ENCODE data around the gene CSNK1A1.
A peak's percentile ranks its signal among the peaks of the same experiment; 100 is the strongest.
"Not testable (repeated sequence)": the region's sequence is repeated elsewhere in the genome, so short reads cannot be mapped to it uniquely, and the experiment has no call there.

The CSNK1A1 gene

DNA sequence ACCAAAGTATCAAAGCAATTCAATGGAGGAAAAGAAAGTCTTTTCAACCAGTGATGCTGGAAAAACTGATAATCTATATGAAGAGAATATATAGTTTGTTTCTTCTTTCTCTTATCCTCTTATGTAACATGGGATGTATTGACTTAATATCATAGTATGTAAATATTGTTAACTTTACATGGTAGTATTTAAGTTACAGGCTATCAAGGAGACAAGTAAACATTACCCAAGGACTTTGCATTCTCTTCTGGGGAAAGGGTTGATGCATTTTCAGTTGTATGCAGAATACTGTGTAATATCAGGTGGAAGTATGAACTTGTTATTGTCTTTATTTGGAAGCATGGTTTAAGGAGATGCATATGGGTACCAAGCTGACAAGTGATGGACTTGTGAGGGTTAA is 20.9 kb upstream of the CSNK1A1 start:
- no peak for DNase-seq

DNA sequence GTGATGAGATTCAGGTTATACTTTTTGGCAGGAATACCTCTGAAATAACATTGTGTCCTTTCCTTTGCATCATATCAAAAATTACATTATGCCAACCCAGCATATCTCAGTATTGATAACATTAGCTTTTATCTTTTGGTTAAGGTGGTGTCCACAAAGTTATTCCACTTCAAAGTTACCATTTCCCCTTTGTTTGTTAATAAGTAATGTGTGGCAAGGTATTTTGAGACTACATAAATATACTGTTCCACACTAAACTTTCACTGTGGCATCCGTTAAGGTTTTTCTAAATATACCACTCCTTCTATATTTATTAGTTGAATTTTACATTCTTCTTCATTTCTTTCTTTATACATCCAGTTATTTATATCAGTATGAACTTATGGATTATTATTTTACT is 16.0 kb upstream of the CSNK1A1 start:
- no peak for DNase-seq

DNA sequence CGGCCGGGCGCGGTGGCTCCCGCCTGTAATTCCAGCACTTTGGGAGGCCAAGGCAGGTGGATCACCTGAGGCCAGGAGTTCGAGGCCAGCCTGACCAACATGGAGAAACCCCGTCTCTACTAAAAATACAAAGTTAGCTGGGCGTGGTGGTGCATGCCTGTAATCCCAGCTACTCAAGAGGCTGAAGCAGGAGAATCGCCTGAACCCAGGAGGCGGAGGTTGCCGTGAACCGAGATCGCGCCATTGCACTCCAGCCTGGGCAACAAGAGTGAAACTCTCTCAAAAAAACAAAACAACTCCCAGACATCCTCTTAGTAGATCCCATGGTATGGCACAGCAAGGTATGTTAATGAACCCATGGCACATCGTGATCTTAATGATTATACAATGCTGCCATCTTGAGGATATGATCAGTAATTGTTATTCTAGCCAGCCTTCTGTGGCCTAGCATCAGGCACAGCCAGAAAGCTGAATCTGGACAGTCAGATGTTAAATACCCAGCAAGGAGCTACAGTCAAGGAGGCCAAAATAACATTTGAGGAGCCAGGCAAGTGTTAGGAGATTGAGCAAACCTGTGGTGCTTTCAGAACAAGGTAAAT is 13.4 kb upstream of the CSNK1A1 start:
- DNase-seq, result not testable (repeated sequence)

DNA sequence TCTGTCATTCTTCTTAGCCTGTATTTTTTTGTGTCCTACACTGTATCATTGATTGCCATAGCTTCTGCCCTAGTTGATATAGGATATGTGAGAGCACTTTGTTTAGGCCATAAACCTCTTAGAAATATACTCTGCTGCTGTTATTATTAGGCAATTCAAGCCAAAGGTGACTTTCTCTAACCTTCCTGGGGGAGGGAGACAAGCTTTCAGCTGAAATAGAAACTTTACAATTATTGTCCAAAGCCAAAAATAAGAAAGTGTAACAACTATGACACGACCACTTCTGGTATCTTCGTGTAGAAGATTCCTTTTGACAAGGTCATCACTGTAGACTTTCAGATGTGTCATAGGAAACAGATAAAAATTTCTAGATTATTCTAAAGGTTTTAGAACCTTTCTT is 12.2 kb upstream of the CSNK1A1 start:
- DNase-seq, result no peak

DNA sequence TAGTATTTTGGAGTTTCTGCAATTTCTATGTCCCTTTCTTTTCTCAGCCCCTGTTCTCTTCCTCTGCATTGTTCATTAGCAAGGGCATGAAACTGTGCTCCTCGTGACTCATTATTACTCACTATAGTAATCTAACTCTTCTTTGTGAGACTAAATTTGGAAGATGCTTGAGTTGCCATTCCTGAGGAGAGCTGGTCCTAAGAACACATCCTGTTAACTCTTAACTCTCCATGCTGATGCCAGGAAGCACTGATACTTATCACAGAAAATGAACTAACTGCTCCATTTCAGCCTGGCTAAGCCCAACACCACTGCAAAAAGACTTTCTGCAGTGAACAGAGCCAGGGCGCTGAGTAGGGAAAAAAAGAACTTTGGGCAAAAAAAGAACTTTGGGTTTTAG is 10.6 kb upstream of the CSNK1A1 start:
- no peak for DNase-seq

DNA sequence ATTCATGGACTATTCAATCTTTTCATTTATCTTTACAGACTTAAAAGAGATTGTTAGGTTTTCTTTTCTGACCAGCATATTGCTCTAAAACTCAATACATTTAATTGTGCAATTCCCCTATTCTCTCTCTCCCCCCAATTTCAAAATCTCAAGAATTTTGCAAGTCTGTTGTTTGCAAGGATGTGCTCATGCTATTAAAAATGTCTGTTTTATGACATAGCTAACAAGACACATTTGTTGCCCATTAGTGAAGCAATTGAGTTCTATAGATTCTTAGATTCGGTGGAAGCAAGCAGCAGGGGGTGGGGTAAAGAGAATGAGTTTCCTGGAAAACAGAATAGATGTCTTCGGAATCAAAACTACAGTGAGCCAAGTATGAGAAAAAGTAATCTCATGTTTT is 8.5 kb upstream of the CSNK1A1 start:
- no peak for DNase-seq

DNA sequence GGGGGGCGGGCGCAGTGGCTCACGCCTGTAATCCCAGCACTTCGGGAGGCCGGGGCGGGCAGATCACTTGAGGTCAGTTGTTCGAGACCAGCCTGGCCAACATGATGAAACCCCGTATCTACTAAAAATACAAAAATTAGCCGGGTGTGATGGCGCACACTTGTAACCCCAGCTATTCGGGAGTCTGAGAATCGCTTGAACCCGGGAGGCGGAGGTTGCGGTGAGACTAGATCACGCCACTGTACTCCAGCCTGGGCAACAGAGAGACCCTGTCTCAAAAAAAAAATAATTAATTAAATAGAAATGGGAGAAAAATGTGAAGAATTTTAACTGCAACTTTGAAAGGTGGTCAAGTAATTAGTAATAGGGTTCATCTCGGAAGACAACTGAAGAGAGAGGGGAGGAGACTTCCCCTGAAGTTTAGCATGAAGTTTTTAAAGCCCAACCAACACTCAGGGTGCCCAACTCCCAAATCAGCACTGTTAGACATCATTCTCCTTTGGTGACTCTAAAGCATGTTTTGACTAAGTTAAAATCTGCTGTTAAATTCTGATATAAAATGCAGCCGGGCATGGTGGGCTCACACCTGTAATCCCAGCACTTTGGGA is 1.4 kb upstream of the CSNK1A1 start:
- DNase-seq, result no peak

DNA sequence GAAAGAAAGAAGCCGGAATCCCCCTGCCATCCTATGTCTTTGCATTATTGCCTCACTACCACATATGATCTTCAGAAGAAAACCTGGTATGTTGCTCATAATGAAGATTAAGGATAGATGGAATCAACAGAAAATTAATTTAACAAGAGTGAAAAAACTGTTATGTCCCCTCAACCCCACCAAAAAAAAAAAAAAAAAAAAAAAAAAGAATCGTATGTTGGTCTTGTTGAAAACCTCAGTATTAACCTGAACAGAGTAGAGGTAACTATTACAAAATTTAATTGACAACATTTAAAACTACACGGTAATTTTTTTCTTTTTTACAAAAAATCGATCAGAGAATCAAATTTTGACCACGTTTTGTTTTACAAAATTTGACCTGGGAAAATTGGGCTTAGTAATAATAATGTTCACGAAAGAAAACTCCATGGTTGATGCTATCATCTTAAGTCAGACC is 827 bp upstream of the CSNK1A1 start:
- no peak for DNase-seq

DNA sequence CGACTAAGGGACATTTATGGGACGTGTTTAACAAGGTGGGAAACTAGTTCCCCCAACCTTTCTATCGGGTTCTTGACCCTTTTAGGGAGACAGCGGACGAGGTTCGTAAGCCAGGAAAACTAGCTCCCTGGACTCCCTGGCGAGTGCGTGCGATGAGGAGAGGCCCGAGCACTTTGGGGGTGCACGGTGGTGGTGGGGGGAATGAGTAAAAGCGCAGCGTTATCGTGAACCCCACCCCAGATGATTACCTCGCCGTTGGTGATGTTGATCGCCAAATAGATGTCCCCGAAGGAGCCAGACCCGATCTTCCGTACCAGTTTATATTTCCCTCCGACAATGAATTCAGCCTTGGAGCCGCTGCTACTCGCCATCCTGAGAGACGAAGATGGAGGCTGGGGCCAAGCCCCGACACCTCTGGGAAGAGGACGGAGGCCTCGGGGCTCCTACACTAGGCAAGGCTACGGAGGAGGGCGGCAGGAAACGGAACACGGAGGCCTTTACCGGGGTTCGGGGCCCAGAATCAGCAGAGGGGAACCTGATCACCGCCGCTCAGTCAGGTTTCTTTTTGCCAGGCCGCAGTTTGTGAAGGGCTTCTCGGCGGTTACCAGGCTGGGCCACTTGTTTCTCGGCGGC is 529 bp downstream of the CSNK1A1 start:
- no peak for DNase-seq

DNA sequence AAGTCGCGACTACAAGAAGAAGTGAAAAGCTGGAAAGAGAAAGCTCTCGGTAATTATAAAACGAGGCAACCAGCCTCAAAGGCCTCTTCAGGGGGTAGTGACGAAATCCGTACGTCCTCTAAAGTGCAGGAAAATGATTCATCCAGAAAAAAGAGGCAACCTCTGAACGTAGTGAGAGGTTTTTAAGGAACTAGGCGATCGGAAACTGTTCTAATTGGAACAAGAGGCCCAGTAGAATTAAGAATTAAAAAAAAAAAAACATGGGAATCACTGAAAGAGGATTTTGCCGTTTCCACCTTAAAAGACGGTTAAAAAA is 1.0 kb downstream of the CSNK1A1 start:
- DNase-seq, result no peak

DNA sequence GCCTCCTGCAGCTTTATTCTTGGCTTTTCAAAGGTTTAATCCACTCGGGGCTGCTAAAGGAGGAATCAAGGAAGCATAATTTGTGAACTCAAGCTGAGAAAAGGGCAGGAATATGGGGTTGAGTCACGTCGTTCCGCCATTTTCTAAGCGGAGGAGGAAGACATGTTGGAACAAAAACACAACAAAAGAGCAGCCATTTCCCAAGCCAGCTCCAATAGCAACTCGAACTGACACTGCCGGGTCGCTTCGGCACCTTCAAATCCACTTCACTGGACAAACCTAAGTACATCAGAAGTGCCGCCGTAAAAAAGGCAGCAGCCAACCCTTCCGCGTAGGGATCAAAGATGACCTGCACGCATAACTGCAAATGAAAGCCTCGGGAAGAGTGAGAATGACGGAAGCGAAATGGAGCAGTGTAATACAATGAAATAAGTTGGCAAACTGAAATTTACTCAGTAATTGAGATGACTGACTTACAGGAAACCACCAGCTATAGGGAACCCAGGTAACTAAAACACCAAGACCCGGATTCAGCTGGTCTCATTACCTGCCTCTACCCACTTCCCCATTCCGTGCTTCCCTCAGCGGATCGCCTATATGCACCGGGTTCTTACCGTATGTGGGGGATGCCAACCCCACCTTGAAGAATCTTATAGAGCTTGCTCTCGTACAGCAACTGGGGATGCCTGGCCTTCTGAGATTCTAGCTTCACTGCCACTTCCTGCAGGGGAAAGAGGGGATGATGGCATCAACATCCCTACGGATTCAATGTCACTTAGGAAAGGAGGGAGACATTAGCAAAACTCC is 1.6 kb downstream of the CSNK1A1 start:
- peak; percentile 76 for DNase-seq

DNA sequence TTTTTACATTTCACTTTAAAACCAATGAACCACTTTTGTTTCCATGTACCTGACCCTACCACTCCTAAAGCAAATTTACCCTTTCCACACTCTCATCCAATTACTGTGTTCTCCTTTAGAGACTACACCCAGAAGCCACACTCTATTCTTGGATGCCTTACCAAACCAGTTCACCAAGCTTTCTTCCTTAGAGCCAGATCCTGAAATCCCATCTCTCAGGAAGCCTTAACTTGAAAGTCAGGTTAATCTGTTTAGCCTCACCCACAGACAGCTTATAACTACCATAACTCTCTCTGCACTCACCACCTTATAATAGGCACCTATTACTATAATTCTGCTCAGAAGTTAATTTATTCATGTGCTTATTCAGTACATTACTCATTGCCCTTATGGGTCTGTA is 4.3 kb downstream of the CSNK1A1 start:
- no peak for DNase-seq

DNA sequence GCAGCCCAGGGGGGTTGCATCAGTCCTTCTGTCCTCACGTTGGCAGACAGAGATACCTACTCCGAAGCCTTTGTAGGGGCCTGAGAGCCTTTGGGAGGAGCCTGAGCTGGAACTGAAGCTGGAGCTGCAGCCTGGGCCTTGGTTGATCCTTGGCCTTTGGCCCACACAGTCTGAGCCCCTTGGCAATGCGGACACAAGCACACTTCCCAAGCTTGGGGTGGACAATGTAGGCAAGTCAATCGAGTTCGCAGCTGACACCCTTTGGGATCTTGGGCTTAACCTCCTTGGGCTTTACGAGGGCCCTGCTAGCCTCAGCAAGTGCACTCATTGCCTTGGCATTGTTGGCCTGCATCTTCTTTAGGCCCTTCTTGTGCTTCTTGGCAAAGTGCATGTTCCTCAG is 5.9 kb downstream of the CSNK1A1 start:
- no peak for DNase-seq

DNA sequence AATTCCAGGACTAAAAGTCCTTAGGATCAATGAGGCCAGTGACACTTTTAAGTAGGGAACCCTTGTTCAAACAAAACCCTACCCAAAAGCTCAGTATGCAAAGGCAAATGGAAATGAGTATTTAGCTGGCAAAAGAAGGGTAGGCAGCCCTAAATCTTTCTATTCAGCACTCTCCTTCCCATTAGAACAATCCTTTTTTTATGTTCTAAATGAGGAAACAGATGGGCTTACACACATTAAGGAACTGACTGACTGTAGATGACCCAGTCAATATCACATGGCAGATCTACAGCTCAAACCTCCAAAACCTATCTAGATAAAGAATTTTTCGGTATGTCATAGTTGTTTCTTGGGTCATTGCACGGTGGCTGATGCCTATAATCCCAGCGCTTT is 7.2 kb downstream of the CSNK1A1 start:
- DNase-seq, result no peak

DNA sequence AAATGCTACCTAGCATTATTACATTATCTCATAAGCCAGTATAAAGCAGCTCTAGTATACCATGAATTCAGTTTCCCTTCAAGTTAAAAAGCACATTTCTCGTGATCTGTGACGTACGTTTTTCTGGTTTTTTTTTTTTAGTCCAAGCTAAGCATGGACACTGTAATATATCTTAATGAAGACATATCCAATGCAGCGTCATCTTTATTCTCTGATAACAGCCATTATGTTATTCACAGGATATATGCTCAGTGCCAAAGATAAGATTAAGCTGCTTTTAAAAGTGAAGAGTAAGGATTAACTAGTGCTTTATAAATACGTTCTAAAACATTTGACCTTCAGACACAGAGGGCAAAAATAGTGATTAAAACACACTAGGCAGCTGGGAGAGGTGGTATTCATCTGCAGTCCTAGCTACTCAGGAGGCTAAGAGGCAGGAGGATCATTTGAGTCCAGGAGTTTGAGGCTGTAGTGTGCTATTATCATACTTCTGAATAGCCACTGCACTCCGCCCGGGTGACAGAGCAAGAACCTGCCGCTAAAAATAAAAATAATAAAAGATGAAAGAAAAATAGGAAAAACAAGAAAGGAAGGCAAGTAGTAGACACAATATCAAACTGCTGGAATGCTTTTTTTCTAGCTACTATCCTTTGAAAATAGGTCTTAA is 7.7 kb downstream of the CSNK1A1 start:
- DNase-seq, result no peak

DNA sequence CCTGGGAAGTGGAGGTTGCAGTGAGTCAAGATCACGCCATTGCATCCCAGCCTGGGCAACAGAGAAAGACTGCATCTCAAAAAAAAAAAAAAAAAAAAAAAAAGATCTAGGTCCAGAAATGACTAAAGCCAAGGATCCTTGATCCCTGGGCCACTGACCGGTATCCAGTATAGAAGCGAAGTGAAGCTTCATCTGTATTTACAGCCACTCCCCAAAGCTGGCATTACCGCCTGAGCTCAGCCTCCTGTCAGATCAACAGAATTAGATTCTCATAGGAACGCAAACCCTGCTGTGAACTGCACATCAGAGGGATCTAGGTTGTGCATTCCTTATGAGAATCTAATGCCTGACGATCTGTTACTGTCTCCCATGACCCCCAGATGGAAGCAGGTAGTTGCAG is 9.3 kb downstream of the CSNK1A1 start:
- no peak for DNase-seq

DNA sequence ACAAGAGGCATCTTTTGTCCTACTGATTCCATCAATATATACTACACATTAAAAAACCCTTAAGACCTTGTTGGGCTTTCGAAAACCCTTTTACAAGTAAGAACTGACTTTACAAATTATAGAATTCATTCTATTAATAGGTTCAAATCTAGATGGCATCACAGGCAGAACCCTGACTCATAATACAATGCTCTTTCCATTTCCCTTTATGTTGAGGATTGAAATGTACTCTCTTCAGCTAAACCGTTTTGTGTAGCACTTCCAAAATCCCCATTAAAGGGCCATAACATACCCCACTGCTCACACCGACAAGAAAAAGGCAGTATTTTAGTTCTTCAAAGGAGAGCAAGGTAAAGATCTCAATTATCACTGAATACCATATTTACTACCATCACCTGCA is 11.2 kb downstream of the CSNK1A1 start:
- no peak for DNase-seq

DNA sequence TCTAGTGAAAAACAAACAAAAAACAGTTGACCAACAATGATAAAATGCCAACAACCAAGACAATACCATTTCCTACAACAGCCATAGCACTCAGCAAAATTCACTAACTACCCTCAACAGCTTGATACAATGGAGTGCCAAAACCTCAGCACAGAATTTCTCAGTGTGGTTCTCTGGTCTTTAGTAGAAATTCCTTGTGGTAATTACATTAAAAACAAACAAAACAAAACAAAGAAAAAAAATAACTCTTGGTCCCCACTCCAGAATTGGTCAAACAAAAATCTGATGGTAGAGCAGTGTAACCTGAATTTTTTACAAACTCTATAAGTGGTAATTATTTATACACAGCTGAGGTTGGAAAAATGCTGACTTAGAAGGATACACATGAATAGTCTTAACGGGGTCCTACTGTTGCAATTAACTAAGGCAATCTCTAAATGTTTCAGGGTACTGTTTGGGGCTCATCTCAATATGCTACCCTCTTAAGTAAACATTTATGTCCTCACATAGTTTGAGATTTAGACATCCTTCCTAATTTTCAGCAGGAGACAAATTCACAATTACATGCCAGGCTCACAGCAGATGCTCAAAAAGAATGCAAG is 13.8 kb downstream of the CSNK1A1 start:
- no peak for DNase-seq

DNA sequence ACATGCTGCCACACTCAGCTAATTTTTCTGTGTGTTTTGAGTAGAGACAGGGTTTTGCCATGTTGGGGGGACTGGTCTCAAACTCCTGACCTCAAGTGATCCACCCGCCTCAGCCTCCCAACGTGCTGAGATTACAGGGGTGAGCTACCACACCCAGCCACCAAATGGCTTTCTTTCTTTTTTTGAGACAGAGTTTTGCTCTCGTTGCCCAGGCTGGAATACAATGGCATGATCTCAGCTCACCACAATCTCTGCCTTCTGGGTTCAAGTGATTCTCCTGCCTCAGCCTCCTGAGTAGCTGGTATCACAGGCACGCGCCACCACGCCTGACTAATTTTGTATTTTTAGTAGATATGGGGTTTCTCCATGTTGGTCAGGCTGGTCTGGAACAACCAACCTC is 15.5 kb downstream of the CSNK1A1 start:
- not testable (repeated sequence) for DNase-seq

DNA sequence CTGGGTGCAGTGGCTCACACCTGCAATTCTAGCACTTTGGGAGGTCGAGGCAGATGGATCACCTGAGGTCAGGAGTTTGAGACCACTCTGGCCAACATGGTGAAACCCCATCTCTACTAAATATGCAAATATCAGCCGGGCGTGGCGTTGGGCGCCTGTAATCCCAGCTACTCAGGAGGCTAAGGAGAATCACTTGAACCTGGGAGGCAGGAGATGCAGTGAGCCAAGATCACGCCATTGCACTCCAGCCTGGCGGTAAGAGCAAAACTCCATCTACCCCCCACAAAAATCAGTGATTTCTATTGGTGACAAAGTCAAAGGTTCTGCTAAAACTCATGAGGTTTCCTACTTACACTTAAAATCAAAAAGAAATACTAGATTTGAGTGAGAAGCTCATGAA is 18.8 kb downstream of the CSNK1A1 start:
- DNase-seq, result no peak

DNA sequence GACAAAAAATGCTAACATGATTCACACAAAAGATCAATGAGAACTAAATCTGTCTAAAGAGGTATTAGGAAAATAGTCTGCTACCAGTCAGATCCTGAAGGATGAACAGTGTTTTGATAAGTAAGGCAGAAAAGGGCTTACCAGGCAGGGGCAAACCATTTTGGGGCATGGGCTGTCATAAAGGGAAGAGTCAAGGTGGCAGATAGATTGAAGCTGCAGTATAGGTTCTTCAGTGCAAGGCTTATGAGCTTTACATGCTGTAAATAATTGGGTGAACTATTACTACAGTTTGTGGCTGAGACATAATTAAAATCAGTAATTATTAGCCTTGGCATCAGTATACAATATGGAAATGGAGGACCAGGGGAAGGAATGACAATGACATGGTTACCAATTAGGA is 21.8 kb downstream of the CSNK1A1 start:
- DNase-seq, result no peak

DNA sequence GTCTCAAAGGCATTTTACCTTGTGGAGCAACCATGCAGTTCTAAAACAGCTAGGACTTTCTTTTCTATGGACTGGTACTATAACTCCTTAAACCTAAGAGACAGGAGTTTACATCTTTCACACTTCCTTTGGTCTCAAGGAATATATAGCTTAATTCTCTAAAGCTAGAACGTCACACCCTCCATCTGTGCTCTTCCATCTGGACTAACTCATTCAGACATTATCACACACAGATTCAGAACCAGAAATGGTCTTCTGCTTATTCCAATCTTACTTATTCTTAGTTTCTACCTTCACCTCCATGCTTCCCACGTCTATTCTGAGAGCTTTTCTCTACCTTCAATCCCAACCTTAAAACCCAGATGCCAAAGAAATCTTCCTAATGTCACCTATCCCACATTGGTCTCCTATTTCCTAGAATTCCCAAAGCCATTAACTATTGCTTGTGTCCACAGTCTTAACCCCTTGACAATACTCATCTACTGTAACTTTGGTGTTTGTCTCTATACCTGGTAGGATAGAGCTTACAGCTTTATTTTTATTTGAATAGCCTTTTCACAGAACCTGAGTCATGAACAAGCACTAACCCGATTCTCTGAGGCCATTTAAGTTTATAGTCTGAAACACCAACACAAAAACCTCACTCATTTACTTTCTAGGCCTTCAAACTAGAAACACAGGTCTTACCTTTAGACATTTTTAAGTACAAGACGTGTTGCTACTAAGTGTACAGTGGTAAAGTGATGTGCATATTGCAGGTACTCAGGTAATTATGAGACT is 22.8 kb downstream of the CSNK1A1 start:
- no peak for DNase-seq
